Pancreas (tissue), 10 donors: ENCODE measurements around the gene GALC. TPM values are rescaled to one million over a fixed set of nuclear protein-coding genes. Genes with fewer than 3 reads are reported as not detected.
"Not testable (repeated sequence)": the region's sequence is repeated elsewhere in the genome, so short reads cannot be mapped to it uniquely, and the experiment has no call there.

Experiments used
- ATAC-seq, 4 donors: fragments of 200-7000 bp; cut with Tn5 transposase; one replicate each; pipeline versions ENCODE4 v1.8.0 to v1.9.1; 2020; ENCODE audit warnings: mild to moderate bottlenecking in 4 of 4, moderate library complexity in 4 of 4
- DNase-seq, 6 donors: peaks; one replicate each; pipeline ENCODE4 v3.0.0-alpha.2; 2020
- FAIRE-seq: peaks from 2 replicates; lab custom pipeline; 2012; peaks lifted over from hg19 to GRCh38; lab: Jason Lieb, UNC
- H3K27ac ChIP-seq, 4 donors: fragments of 200-600 bp; sonication (generic); 1 replicate in 3 of 4; 2 replicates in 1 of 4; pipeline versions ENCODE4 v1.5.0 to v1.8.0; 2020
- H3K27me3 ChIP-seq, 4 donors: fragments of 200-600 bp; one replicate each; pipeline ENCODE4 v1.8.0; 2021
- H3K36me3 ChIP-seq, 3 donors: fragments of 200-600 bp; sonication (generic) in 1 of 3; one replicate each; pipeline versions ENCODE4 v1.5.0 to v1.8.0; 2020 to 2021
- H3K4me1 ChIP-seq, 3 donors: fragments of 200-600 bp; one replicate each; pipeline ENCODE4 v1.8.0; 2021
- H3K4me3 ChIP-seq, 4 donors: fragments of 200-600 bp; sonication (generic) in 2 of 4; one replicate each; pipeline versions ENCODE4 v1.5.0 to v1.8.0; 2020 to 2021
- H3K9me3 ChIP-seq, 4 donors: fragments of 200-600 bp; one replicate each; pipeline ENCODE4 v1.8.0; 2021
- WGBS, 2 donors: extraction: QIAGEN DNeasy Blood & Tissue Kit; methylation state at CpG; one replicate each; pipeline ENCODE4 v1.1.7; 2013; 5-methylcytosine and 5-hydroxymethylcytosine counted together
- intact Hi-C, 3 donors: fragments of 100-400 bp; cut with DNase I; formaldehyde crosslinking; loops; one replicate each; pipeline versions ENCODE4 v1.11.1 to v1.14.2; 2022
- polyA plus RNA-seq, 2 donors: library from polyadenylated mRNA; stranded (reverse); fragments of 200-250 nt; gene quantifications; one replicate each; pipeline ENCODE4 v1.2.3, GENCODE V29; 2013
- total RNA-seq, 6 donors: library from RNA; stranded (reverse); fragmentation: NEBNext Ultra II Directional in 4 of 6; extraction: Animal tissue kit (Norgen Biotek cat#: 25700) in 4 of 6; gene quantifications; one replicate each; pipeline versions ENCODE4 v1.2.1 to v1.2.4, GENCODE V29; 2021 to 2023
- TF ChIP-seq, protein P1 (sequence below), 4 donors: fragments of 200-600 bp; sonication (generic) in 3 of 4; IDR thresholded peaks; one replicate each; pipeline versions ENCODE4 v1.5.0 to v1.8.0; 2021; ENCODE audit warnings: antibody characterized with exemption in 4 of 4
- donor health status: healthy with polysubstance abuse.
- donor health status: DM: no; HTN: no; CAD: no; lungs with moderate emphysema.
- donor health status: DM: no; HTN: no; CAD: no.
- donor health status: control.
- donor health status: control.
- donor health status: Bipolar disorder and iron deficiency.
- donor health status: DM: yes; HTN: yes; CAD: no.
- donor health status: DM: no; HTN: no; CAD: no.
- donor health status: DM: no; HTN: no; CAD: no.
- donor health status: DM: yes; HTN: yes; CAD: no.

Gene GALC
- total and polyA plus RNA-seq, 8 donors: 5.3 to 17.6 (median 9.9) TPM

DNA sequence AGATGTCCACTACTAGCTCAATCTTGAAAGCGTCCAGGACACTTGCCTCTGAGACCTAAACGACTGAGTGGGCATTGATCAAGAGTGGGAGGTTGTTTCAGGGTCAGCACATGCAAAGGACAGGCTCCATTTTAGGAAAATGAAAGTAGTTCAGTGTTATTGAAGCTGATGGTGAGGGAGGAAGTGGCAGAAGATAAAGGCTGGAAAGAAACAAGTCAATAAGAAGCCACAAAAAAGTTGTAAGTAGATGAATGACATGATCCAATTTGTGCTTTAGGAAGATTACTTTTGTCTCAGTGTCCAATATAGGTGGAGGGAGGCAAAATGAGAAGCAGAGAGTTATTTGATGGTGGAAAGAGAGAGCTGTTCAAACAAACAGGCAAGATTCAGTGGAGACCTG, 33.9 kb upstream of the GALC start:
- TF ChIP-seq, protein P1, sequence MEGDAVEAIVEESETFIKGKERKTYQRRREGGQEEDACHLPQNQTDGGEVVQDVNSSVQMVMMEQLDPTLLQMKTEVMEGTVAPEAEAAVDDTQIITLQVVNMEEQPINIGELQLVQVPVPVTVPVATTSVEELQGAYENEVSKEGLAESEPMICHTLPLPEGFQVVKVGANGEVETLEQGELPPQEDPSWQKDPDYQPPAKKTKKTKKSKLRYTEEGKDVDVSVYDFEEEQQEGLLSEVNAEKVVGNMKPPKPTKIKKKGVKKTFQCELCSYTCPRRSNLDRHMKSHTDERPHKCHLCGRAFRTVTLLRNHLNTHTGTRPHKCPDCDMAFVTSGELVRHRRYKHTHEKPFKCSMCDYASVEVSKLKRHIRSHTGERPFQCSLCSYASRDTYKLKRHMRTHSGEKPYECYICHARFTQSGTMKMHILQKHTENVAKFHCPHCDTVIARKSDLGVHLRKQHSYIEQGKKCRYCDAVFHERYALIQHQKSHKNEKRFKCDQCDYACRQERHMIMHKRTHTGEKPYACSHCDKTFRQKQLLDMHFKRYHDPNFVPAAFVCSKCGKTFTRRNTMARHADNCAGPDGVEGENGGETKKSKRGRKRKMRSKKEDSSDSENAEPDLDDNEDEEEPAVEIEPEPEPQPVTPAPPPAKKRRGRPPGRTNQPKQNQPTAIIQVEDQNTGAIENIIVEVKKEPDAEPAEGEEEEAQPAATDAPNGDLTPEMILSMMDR (IDR thresholded peaks at IDR 0.05): no peak
- DNase-seq (no peak), FAIRE-seq (no peak), ATAC-seq (no peak)
- no peaks in the 10 kb centered on the region for H3K4me1 ChIP-seq
- intact Hi-C loops: loop anchor here in 1 of 3 donors (10.0 kb wide), 1 partner anchor 128 kb away; no protein-coding TSS in a partner anchor
- 54 to 56% methylated on average over 2 of the region's 2 CpGs for WGBS, 2 donors
- H3K36me3 ChIP-seq: no peaks in the 10 kb centered on the region
- H3K27ac ChIP-seq: no peak overlapping the region
- no peak overlapping the region for H3K4me3 ChIP-seq
- no peaks in the 10 kb centered on the region for H3K27me3 ChIP-seq
- no peaks in the 10 kb centered on the region for H3K9me3 ChIP-seq

DNA sequence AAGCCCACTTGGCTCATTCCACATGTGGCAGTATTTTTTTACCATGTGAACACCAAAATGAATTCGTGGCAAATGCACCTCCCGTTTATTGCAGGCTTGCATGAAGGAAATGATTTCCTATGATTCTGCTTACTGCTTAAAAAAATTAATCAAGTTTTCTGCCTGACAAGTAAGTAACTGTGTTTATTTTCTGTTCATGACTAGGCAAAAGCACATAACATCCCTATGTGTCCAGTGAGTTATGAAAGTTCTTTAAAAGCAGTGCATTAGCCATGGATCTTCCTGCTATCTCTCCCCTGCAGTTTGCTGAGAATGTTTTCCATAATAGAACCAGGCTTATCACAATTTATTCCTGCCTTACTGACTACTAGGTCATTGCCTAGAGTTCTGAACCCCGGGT, 32.3 kb upstream of the GALC start:
- intact Hi-C loops: loop anchor here in 1 of 3 donors (10.0 kb wide), 1 partner anchor 129 kb away; no protein-coding TSS in a partner anchor
- no peak for FAIRE-seq
- Histone ChIP-seq H3K9me3 (no peaks in the 10 kb centered on the region), H3K27ac (no peak overlapping the region), H3K4me1 (no peaks in the 10 kb centered on the region), H3K4me3 (no peak overlapping the region), H3K36me3 (no peaks in the 10 kb centered on the region), H3K27me3 (no peaks in the 10 kb centered on the region)
- DNase-seq: no peak
- 56 to 57% methylated on average over 3 of the region's 3 CpGs for WGBS, 2 donors
- ATAC-seq: peak in 1 of 4 donors; percentile 44
- TF ChIP-seq, protein P1 (IDR thresholded peaks at IDR 0.05): no peak

DNA sequence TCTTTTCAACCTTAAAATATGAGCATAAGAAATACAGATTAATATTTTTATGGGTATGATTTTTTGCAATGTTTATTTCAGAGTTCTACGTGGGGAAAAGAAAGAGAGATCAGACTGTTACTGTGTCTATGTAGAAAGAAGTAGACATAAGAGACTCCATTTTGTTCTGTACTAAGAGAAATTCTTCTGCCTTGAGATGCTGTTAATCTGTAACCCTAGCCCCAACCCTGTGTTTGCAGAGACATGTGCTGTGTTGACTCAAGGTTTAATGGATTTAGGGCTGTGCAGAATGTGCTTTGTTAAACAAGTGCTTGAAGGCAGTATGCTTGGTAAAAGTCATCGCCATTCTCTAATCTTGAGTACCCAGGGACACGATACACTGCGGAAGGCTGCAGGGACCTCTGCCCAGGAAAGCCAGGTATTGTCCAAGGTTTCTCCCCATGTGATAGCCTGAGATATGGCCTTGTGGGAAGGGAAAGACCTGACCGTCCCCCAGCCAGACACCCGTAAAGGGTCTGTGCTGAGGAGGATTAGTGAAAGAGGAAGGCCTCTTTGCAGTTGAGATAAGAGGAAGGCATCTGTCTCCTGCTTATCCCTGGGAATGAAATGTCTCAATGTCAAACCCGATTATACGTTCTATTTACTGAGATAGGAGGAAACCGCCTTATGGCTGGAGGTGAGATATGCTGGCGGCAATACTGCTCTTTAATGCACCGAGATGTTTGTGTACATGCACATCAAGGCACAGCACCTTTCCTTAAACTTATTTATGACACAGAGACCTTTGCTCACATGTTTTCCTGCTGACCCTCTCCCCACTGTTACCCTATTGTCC, 31.5 kb upstream of the GALC start:
- not testable (repeated sequence) for FAIRE-seq, H3K4me1 ChIP-seq, DNase-seq, ATAC-seq, H3K27me3 ChIP-seq, H3K36me3 ChIP-seq, H3K4me3 ChIP-seq, H3K9me3 ChIP-seq
- peak overlapping the region in 1 of 4 donors; percentile 9 for H3K27ac ChIP-seq
- intact Hi-C loops: loop anchor here in 1 of 3 donors (10.0 kb wide), 1 partner anchor 130 kb away; no protein-coding TSS in a partner anchor
- 41 to 43% methylated on average over 11 of the region's 11 CpGs for WGBS, 2 donors

DNA sequence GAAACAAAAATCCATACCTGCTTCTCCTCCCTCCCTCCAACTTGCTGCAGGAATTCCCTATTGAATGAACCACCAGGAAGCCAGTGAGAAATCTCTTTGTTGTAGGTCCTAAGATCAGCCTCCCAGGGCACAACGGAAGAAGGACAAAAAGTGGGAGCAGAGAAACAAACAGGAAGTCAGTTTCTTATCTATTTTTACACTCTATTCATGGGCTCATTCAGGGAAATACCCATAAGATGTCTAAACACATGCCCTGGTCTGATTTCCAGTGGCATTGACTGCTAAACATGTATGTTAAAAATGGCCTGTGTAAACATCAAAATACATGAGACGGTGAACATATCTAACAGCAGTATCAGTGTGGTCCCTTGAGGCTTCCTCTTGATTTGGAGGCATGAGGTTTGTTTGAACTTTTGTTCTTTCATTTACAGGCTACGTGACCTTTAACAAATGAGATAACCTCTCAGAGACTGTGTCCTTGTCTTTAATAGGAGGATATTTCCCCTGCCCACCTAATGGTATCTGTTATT, 30.7 kb upstream of the GALC start:
- 37% methylated on average over 3 of the region's 3 CpGs for WGBS, 2 donors
- DNase-seq (no peak), ATAC-seq (no peak), FAIRE-seq (no peak)
- no peaks in the 10 kb centered on the region for H3K4me1 ChIP-seq
- H3K9me3 ChIP-seq: no peaks in the 10 kb centered on the region
- TF ChIP-seq, protein P1 (IDR thresholded peaks at IDR 0.05): no peak
- H3K27ac ChIP-seq: no peak overlapping the region
- no peaks in the 10 kb centered on the region for H3K27me3 ChIP-seq
- intact Hi-C loops: loop anchor here in 1 of 3 donors (10.0 kb wide), 1 partner anchor 131 kb away; no protein-coding TSS in a partner anchor
- no peaks in the 10 kb centered on the region for H3K36me3 ChIP-seq
- no peak overlapping the region for H3K4me3 ChIP-seq

DNA sequence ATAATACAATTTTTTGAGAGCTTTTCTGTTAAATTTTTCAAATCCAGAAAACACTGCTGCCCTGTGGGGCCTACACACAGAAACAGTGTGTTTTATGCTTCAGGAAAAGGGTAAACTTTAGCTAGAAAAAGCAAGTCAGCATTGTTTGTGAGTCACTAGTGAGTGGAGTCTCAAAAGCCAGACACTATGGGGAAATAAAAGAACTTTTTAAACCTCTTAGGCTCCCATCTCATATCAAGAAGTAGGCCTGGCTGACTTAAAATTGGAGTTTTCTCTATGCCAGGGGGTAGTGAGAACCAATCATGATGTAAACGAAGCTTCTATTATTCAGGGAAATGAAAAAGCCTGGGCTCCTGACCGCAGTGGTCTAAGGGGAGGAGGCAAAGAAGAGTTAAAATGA, 24.6 kb upstream of the GALC start:
- Histone ChIP-seq H3K36me3 (no peaks in the 10 kb centered on the region), H3K27me3 (no peaks in the 10 kb centered on the region), H3K4me1 (no peaks in the 10 kb centered on the region), H3K9me3 (no peaks in the 10 kb centered on the region), H3K27ac (no peak overlapping the region), H3K4me3 (no peak overlapping the region)
- TF ChIP-seq, protein P1 (IDR thresholded peaks at IDR 0.05): no peak
- DNase-seq (no peak), ATAC-seq (peak in 2 of 4 donors; percentile 16 to 24), FAIRE-seq (no peak)
- intact Hi-C loops: loop anchor here in 2 of 3 donors (10.0 kb wide), 1 partner anchor 147 kb away; no protein-coding TSS in a partner anchor
- 84% methylated on average over 2 of the region's 2 CpGs for WGBS, 2 donors
